Aortic smooth muscle cell (primary cell): ENCODE data around the gene TNFAIP8. TPM values are rescaled to one million over a fixed set of nuclear protein-coding genes. Genes with fewer than 3 reads are reported as not detected.

Experiments
- total RNA-seq: library from RNA; depleted of rRNA; stranded (reverse); fragments of >200 nt; gene quantifications from 2 replicates; pipeline ENCODE4 v1.2.3, GENCODE V29; 2014

Gene TNFAIP8
- 32.0 and 48.4 TPM in 2 replicates for total RNA-seq

DNA sequence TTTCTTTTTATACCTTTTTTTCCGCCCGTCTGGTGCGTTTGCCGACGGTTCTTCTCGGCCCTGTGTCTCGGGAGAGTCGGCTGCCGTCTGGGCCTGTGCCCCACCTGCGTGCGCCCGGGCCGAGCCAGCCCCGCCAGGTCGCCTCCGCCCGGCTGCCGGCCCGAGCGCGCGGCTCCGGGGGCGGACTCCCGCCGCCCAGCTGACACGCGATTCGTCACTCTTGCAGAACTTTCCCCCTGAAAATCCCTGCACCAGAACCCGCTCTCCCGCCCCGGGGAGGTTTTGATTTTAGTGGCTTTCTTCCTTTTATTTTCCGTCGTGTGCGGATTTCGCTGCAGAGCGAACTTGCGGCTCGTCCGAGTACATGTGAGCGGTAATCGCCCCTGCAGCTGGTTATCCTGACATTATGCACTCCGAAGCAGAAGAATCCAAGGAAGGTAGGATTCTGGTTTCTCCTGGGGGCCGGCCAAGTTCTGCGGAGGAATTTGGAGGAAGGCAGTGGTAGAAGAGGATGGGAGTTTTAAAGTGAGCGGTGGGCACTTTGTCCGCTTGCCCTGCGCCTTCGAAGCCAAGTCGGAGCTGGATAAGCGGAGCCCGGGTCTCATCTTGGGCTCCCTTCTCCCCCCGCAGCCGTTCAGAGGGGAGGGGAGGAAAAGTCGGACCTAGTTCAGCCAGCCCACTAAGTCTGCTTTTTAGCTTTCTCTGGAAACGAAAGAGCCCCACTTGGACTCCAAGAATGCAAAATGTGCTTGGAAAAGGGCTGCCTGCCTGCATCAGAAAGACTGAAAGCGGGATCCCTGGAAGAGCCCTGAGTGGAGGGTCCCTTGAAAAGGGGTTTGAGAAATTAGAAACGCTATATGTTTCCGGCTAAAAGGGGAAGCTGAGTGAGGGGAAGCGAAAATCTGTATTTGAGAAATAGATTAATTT, at the start of gene TNFAIP8:
TSS of gene TNFAIP8 (plus strand) at position 335 of the 927 bp plus-strand sequence. CDS start at position 407, 72 bp downstream.

Other genes starting within 250 kb of the TNFAIP8 start
- 215 and 231 TPM in 2 replicates for gene HSD17B4, start 96.5 kb downstream of the TNFAIP8 start, total RNA-seq